ENCODE results near the gene ARSA.
"Not testable (repeated sequence)": the region's sequence is repeated elsewhere in the genome, so short reads cannot be mapped to it uniquely, and the experiment has no call there.

ARSA gene

GRCh38 chr22:50656122-50657070, 28.4 kb upstream of the ARSA start:
- DNase-seq (ENCODE audit: low read depth, low spot score) = no peak

- DNase-seq (ENCODE audit: low read depth, low spot score) = not testable (repeated sequence)
Observed at GRCh38 chr22:50654664-50655063, 26.7 kb upstream of the ARSA start.

- no peak for DNase-seq (ENCODE audit: low read depth, low spot score)
Observed at GRCh38 chr22:50653256-50653655, 25.3 kb upstream of the ARSA start.

- not testable (repeated sequence) for DNase-seq (ENCODE audit: low read depth, low spot score)
Observed at GRCh38 chr22:50643821-50644101, 15.8 kb upstream of the ARSA start.

GRCh38 chr22:50643021-50643820, 15.3 kb upstream of the ARSA start:
- not testable (repeated sequence) for DNase-seq (ENCODE audit: low read depth, low spot score)

GRCh38 chr22:50641696-50642607, 14.0 kb upstream of the ARSA start:
- no peak for DNase-seq (ENCODE audit: low read depth, low spot score)

- no peak for DNase-seq (ENCODE audit: low read depth, low spot score)
Observed at GRCh38 chr22:50640857-50641647, 13.1 kb upstream of the ARSA start.

- DNase-seq (ENCODE audit: low read depth, low spot score) = not testable (repeated sequence)
Observed at GRCh38 chr22:50640296-50640695, 12.3 kb upstream of the ARSA start.

GRCh38 chr22:50635591-50635990, 7.6 kb upstream of the ARSA start:
- no peak for DNase-seq (ENCODE audit: low read depth, low spot score)

- DNase-seq (ENCODE audit: low read depth, low spot score) = no peak
Observed at GRCh38 chr22:50633771-50634170, 5.8 kb upstream of the ARSA start.

- no peak for DNase-seq (ENCODE audit: low read depth, low spot score)
Observed at GRCh38 chr22:50633086-50633485, 5.1 kb upstream of the ARSA start.

GRCh38 chr22:50630376-50630775, 2.4 kb upstream of the ARSA start:
- DNase-seq (ENCODE audit: low read depth, low spot score) = no peak

- no peak for DNase-seq (ENCODE audit: low read depth, low spot score)
Observed at GRCh38 chr22:50628543-50629134, 687 bp upstream of the ARSA start.

- no peak for DNase-seq (ENCODE audit: low read depth, low spot score)
Observed at GRCh38 chr22:50626850-50627641, 906 bp downstream of the ARSA start.

- no peak for DNase-seq (ENCODE audit: low read depth, low spot score)
Observed at GRCh38 chr22:50626314-50626849, 1.6 kb downstream of the ARSA start.

- DNase-seq (ENCODE audit: low read depth, low spot score) = no peak
Observed at GRCh38 chr22:50625568-50626313, 2.2 kb downstream of the ARSA start.

GRCh38 chr22:50625131-50625567, 2.8 kb downstream of the ARSA start:
- no peak for DNase-seq (ENCODE audit: low read depth, low spot score)

- DNase-seq (ENCODE audit: low read depth, low spot score) = no peak
Observed at GRCh38 chr22:50624347-50625130, 3.4 kb downstream of the ARSA start.

All from activated CD4-positive, CD25-positive, alpha-beta regulatory T cell treated with anti-CD3 and anti-CD28 coated beads, Interleukin-2, amount 50 U/mL, for 16 hours (primary cell).